HG03558 (cell line): ENCODE data around the gene ERV3-1.
"Not testable (repeated sequence)": the region's sequence is repeated elsewhere in the genome, so short reads cannot be mapped to it uniquely, and the experiment has no call there.

Experiments
- ATAC-seq: cut with Tn5 transposase; IDR thresholded peaks from one replicate; pipeline ENCODE4 v1.9.1; 2021; ENCODE audit warnings: moderate number of reproducible peaks; ENCODE audit not compliant: unreplicated experiment; ENCODE audit errors: extremely low read depth

Gene ERV3-1

DNA sequence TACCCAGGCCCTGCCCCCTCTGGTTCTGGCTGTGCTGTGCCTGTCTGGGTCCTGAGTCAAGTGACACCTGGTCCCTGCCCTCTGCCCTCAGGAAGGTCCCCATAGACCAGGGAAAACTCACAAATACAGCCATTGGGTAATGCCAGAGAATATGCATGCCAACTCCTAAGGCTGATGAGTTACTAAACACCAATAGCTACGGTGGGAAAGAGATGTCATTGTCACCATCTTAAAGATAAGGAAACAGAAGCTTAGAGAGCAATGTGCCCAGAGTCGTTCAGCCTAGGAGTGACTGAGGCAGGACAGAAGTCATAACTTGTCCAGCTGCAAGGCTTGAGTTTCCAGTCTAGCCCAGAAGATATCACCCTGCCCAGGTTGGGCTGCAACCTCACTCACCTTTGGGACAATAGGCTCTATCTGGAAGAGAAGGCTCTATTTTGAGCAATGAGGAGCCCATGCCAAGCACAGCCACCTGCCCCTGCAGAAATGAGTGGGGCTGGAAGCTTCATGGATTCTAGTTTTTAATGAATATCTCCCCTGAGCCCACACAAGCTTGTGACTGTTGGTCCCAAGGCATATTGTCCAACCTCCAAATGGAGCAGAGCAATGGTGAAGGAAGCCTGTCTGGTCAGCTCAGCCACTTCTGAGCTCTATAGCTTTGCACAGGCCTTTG is 60.8 kb downstream of the ERV3-1 start:
- ATAC-seq: no peak

DNA sequence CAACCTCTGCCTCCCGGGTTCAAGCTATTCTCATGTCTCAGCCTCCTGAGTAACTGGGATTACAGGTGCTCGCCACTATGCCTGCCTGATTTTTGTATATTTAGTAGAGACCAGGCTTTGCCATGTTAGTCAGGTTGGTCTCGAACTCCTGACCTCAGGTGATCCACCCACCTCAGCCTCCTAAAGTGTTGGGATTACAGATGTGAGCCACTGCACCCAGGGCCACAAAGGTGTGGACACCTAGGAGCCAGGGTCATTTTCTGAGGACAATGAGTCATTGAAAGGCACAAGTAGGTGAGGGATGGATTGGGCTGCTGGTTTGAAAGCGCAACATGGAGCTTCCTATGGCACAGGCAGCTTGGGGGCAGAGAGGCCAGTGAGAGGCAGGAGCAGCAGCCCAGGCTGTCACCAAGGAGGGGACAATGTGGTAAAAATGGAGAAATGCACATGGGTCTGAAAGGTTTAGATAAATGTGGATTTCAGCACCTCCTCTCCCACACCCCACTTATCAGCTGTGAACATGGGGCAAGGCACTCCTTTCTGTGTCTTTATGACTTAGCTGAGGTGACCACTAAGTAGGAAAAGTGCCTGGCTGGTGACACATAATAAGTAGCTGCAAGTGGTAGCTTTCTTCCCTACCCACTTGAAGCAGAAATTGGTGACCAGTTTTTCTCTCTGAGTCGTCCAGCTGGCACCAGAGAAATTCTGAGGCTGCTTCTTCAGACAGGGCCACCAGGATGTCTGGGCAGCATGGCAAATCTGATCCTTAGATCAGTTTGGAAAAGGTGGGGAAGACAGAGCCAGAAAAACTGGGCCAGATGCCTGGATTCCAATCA is 61.6 kb downstream of the ERV3-1 start:
- ATAC-seq: not testable (repeated sequence)
